ENCODE results near the gene FRMD8. TPM values are rescaled to one million over a fixed set of nuclear protein-coding genes. Genes with fewer than 3 reads are reported as not detected.
A peak's percentile ranks its signal among the peaks of the same experiment; 100 is the strongest.

The FRMD8 gene
- total and polyA plus RNA-seq, 2 of the 4 experiments (the other 2 are of a cell fraction): 11.3 to 19.8 TPM

DNA sequence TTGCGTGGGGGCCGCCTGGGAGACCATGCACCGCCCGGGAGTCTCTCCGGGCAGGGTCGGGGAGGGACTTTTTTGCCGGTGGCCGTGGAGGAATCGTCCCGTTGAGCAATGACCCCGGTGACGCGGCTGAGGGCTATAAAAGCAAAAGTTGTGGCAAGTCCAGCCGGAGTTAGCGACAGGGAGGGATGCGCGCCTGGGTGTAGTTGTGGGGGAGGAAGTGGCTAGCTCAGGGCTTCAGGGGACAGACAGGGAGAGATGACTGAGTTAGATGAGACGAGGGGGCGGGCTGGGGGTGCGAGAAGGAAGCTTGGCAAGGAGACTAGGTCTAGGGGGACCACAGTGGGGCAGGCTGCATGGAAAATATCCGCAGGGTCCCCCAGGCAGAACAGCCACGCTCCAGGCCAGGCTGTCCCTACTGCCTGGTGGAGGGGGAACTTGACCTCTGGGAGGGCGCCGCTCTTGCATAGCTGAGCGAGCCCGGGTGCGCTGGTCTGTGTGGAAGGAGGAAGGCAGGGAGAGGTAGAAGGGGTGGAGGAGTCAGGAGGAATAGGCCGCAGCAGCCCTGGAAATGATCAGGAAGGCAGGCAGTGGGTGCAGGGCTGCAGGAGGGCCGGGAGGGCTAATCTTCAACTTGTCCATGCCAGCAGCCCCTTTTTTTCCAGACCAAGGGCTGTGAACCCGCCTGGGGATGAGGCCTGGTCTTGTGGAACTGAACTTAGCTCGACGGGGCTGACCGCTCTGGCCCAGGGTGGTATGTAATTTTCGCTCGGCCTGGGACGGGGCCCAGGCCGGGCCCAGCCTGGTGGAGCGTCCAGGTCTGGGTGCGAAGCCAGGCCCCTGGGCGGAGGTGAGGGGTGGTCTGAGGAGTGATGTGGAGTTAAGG is 36.4 kb downstream of the FRMD8 start, which contains the start of gene NEAT1:
TSS of gene NEAT1 (plus strand) at position 166 of the 883 bp plus-strand sequence.
- Histone ChIP-seq H3K27ac (ENCODE audit: insufficient read depth, low read length) (peak within 1 kb of the TSS; percentile 98), H4K20me1 (ENCODE audit: insufficient read depth, low read length) (peaks cover 58% of the 10 kb centered on the region), H3K14ac (replicated peaks; ENCODE audit: low read depth, low read length) (peak within 1 kb of the TSS; percentile 100), H4K5ac (ENCODE audit: low read depth, low read length) (peak within 1 kb of the TSS; percentile 64), H3K9ac (ENCODE audit: low read depth, low read length) (peak within 1 kb of the TSS; percentile 97), H3K4me3 (ENCODE audit: insufficient read depth, low read depth, low read length) (peak within 1 kb of the TSS; percentile 92), H4K91ac (ENCODE audit: insufficient read depth, low read depth, low read length) (peak within 1 kb of the TSS; percentile 99), H2AK5ac (ENCODE audit: low read depth, low read length) (peak within 1 kb of the TSS; percentile 99), H3K79me1 (ENCODE audit: low read depth in 1 of 2, low read length in 2 of 2) (peaks cover 7 to 43% of the 10 kb centered on the region in 2 experiments; a peak in 2 of 4 replicates), H3K4ac (ENCODE audit: low read depth, low read length) (peak within 1 kb of the TSS; percentile 100), H4K8ac (ENCODE audit: low read depth in 2 of 2, low read length in 2 of 2) (peak within 1 kb of the TSS; percentile 72 to 96), H2BK120ac (ENCODE audit: low read depth, low read length) (peak within 1 kb of the TSS; percentile 99), H3K18ac (ENCODE audit: low read depth, low read length) (peak within 1 kb of the TSS; percentile 84), H2BK20ac (ENCODE audit: low read depth, low read length) (peak within 1 kb of the TSS; percentile 99), H3K56ac (ENCODE audit: extremely low read depth, insufficient read depth, low read length) (peak within 1 kb of the TSS; percentile 99), H2BK15ac (ENCODE audit: low read depth, low read length) (peak within 1 kb of the TSS; percentile 75; the same call in 2 of the 3 replicates), H3K4me1 (ENCODE audit: control insufficient read depth, insufficient read depth, low read length) (peaks cover 20% of the 10 kb centered on the region), H3K23ac (ENCODE audit: low read depth, low read length) (peak within 1 kb of the TSS; percentile 99), H3K27me3 (ENCODE audit: control insufficient read depth, insufficient read depth, low read length) (no peaks in the 10 kb centered on the region), H3K4me2 (ENCODE audit: low read depth, low read length) (peak within 1 kb of the TSS; percentile 80), H2AK9ac (replicated peaks; ENCODE audit: low read depth, low read length, poor library complexity) (peak within 1 kb of the TSS; percentile 100), H2BK5ac (ENCODE audit: low read depth, low read length, poor library complexity, severe bottlenecking) (peak within 1 kb of the TSS; percentile 98), H3K36me3 (ENCODE audit: control insufficient read depth, insufficient read depth, low read length) (peaks cover 33% of the 10 kb centered on the region), H3K9me3 (ENCODE audit: control insufficient read depth, insufficient read depth, low read length) (no peaks in the 10 kb centered on the region), H3K9me1 (ENCODE audit: insufficient read depth, low read length) (no peaks in the 10 kb centered on the region), H2AFZ (replicated peaks; ENCODE audit: low read length, poor library complexity) (peak within 1 kb of the TSS; percentile 92)
- ATAC-seq (ENCODE audit: low read depth): peak; percentile 22
- ChIA-PET POLR2A (ENCODE audit: unreplicated experiment) (interaction anchor here (0.6 to 6.3 kb wide), 32 partner anchors 10 to 246 kb away, joined by 3 to 125 read pairs (median 4); partner anchors contain the start of genes FAM89B, FRMD8, MALAT1 and SCYL1), CTCF (no interaction called here)
- intact Hi-C loops (cut with micrococcal nuclease): no loop called here
- in situ Hi-C loops (cut with MboI; ENCODE audit: low sequenced_read_pairs): no loop called here
- no TSS peak for BruUV-seq (replicated peaks)
- dilution Hi-C loops (cut with HindIII; ENCODE audit: low sequenced_read_pairs, unreplicated experiment): no loop called here
- DNase-seq: peak; percentile 92
- WGBS, 2 experiments (ENCODE audit: extremely low coverage in 2 of 2, insufficient read length in 1 of 2): 1% methylated on average over 21 of the region's 40 CpGs; no CpG with 5 or more reads in 1 of the 2 experiments
- peak; percentile 70 for TF ChIP-seq BHLHE40 (IDR thresholded peaks at IDR 0.05; ENCODE audit: low read depth, low read length)
- TF ChIP-seq MAZ (IDR thresholded peaks at IDR 0.05; ENCODE audit: borderline replicate concordance, low read depth, low read length): peak; percentile 94
- TF ChIP-seq, protein P1, sequence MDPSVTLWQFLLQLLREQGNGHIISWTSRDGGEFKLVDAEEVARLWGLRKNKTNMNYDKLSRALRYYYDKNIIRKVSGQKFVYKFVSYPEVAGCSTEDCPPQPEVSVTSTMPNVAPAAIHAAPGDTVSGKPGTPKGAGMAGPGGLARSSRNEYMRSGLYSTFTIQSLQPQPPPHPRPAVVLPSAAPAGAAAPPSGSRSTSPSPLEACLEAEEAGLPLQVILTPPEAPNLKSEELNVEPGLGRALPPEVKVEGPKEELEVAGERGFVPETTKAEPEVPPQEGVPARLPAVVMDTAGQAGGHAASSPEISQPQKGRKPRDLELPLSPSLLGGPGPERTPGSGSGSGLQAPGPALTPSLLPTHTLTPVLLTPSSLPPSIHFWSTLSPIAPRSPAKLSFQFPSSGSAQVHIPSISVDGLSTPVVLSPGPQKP (IDR thresholded peaks at IDR 0.05; ENCODE audit: borderline replicate concordance, low read depth, low read length): no peak
- TF ChIP-seq CHD1 (IDR thresholded peaks at IDR 0.05; ENCODE audit: low read depth, low read length): peak; percentile 80
- TF ChIP-seq RCOR1 (IDR thresholded peaks at IDR 0.05; ENCODE audit: insufficient replicate concordance, low read length): no peak
- TF ChIP-seq CEBPB (IDR thresholded peaks at IDR 0.05; ENCODE audit: low read depth, low read length): peak; percentile 90
- TF ChIP-seq, protein P2, sequence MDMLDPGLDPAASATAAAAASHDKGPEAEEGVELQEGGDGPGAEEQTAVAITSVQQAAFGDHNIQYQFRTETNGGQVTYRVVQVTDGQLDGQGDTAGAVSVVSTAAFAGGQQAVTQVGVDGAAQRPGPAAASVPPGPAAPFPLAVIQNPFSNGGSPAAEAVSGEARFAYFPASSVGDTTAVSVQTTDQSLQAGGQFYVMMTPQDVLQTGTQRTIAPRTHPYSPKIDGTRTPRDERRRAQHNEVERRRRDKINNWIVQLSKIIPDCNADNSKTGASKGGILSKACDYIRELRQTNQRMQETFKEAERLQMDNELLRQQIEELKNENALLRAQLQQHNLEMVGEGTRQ (IDR thresholded peaks at IDR 0.05; ENCODE audit: low read depth, low read length): peak; percentile 32; the same call in 1 of the 2 replicates
- peak; percentile 98 for TF ChIP-seq POLR2A (IDR thresholded peaks at IDR 0.05; ENCODE audit: low read depth, low read length)
- no peak for TF ChIP-seq MAFK (IDR thresholded peaks at IDR 0.05; ENCODE audit: low read depth, low read length)
- 0 out of 2 replicates have a peak, but pooled peaks have one; percentile 11 for TF ChIP-seq RAD21 (IDR thresholded peaks at IDR 0.05; ENCODE audit: low read length)
- no peak for TF ChIP-seq RFX5 (IDR thresholded peaks at IDR 0.05; ENCODE audit: low read depth, low read length)
- no peak; the same call in 1 of the 2 replicates for TF ChIP-seq FOS (IDR thresholded peaks at IDR 0.05; ENCODE audit: low read depth, low read length)
- TF ChIP-seq MXI1 (IDR thresholded peaks at IDR 0.05; ENCODE audit: borderline replicate concordance, low read depth, low read length): 0 out of 2 replicates have a peak, but pooled peaks have one; percentile 18
- peak; percentile 29; the same call in 1 of the 2 replicates for TF ChIP-seq SMC3 (IDR thresholded peaks at IDR 0.05; ENCODE audit: low read depth, low read length)
- TF ChIP-seq NFE2L2 (IDR thresholded peaks at IDR 0.05; ENCODE audit: low read depth, low read length): no peak; the same call in 1 of the 2 replicates

Measured in IMR-90 (cell line).